MM.1S (cell line): ENCODE data around the gene DLX2.

Source experiments
- DNase-seq: peaks from one replicate; pipeline ENCODE4 v3.0.0-alpha.2; 2015
- H2AFZ ChIP-seq: fragments of 300-600 bp; sonication (generic); 2 replicates; pipeline ENCODE4 v1.6.0; 2016; ENCODE audit warnings: antibody characterized with exemption, low read length
- H3F3A ChIP-seq: fragments of 300-600 bp; sonication (generic); 2 replicates; pipeline ENCODE4 v1.6.1; 2016; ENCODE audit warnings: mild to moderate bottlenecking, antibody characterized with exemption, low read length, moderate library complexity, mixed read lengths; ENCODE audit not compliant: insufficient read depth
- H3K27ac ChIP-seq: fragments of 300-600 bp; sonication (generic); 2 replicates; pipeline ENCODE4 v1.5.1; 2016; ENCODE audit warnings: mild to moderate bottlenecking, low read length
- H3K27me3 ChIP-seq: fragments of 300-600 bp; sonication (generic); replicated peaks from 2 replicates; pipeline ENCODE4 v1.6.0; 2016; ENCODE audit warnings: low read length; ENCODE audit not compliant: insufficient read depth
- H3K36me3 ChIP-seq: fragments of 300-600 bp; sonication (generic); replicated peaks from 2 replicates; pipeline ENCODE4 v1.6.1; 2016; ENCODE audit warnings: mild to moderate bottlenecking, low read length, mixed read lengths; ENCODE audit not compliant: insufficient read depth
- H3K4me1 ChIP-seq: fragments of 300-600 bp; sonication (generic); 2 replicates; pipeline ENCODE4 v1.6.1; 2016; ENCODE audit warnings: low read length, mixed read lengths
- H3K4me2 ChIP-seq: fragments of 300-600 bp; sonication (generic); 2 replicates; pipeline ENCODE4 v1.6.0; 2016; ENCODE audit warnings: low read depth, low read length
- H3K4me3 ChIP-seq: fragments of 300-600 bp; sonication (generic); 2 replicates; pipeline ENCODE4 v1.5.1; 2016; ENCODE audit warnings: low read length, mixed read lengths
- H3K79me2 ChIP-seq: fragments of 300-600 bp; sonication (generic); 2 replicates; pipeline ENCODE4 v1.6.1; 2016; ENCODE audit warnings: mixed run types, low read length, mixed read lengths
- H3K9ac ChIP-seq: fragments of 300-600 bp; sonication (generic); 2 replicates; pipeline ENCODE4 v1.6.1; 2016; ENCODE audit warnings: low read length, mixed read lengths
- H3K9me2 ChIP-seq: fragments of 300-600 bp; sonication (generic); replicated peaks from 2 replicates; pipeline ENCODE4 v1.6.1; 2016; ENCODE audit warnings: mild to moderate bottlenecking, low read length, mixed read lengths; ENCODE audit not compliant: insufficient read depth
- H3K9me3 ChIP-seq: fragments of 300-600 bp; sonication (generic); replicated peaks from 2 replicates; pipeline ENCODE4 v1.6.1; 2016; ENCODE audit warnings: mild to moderate bottlenecking, low read length, mixed read lengths; ENCODE audit not compliant: insufficient read depth
- H4K20me1 ChIP-seq: fragments of 300-600 bp; sonication (generic); 2 replicates; pipeline ENCODE4 v1.6.1; 2016; ENCODE audit warnings: mild to moderate bottlenecking, low read length, moderate library complexity, mixed read lengths; ENCODE audit not compliant: insufficient read depth
- EZH2 ChIP-seq: fragments of 300-600 bp; sonication (generic); optimal IDR thresholded peaks from 2 replicates; pipeline ENCODE3; 2017; ENCODE audit warnings: low read depth, mild to moderate bottlenecking, antibody characterized with exemption, low read length, mixed read lengths
- EZH2phosphoT487 ChIP-seq: fragments of 300-600 bp; sonication (generic); IDR thresholded peaks from 2 replicates; pipeline ENCODE4 v1.6.1; 2018; ENCODE audit warnings: antibody characterized with exemption, low read length
- TF ChIP-seq, protein P1 (sequence below): fragments of 300-600 bp; sonication (generic); IDR thresholded peaks from 2 replicates; pipeline ENCODE4 v1.5.1; 2016; ENCODE audit warnings: antibody characterized with exemption, low read length, mixed read lengths

DLX2 gene

GRCh38 chr2:172088245-172089004 is 14.3 kb downstream of the DLX2 start:
- no peaks in the 10 kb centered on the region for H4K20me1 ChIP-seq
- H3K27me3 ChIP-seq = peaks cover 93% of the 10 kb centered on the region
- 0 out of 2 replicates have a peak, but pooled peaks cover 6% of the 10 kb centered on the region for H3K4me1 ChIP-seq
- H3K9me2 ChIP-seq = no peaks in the 10 kb centered on the region
- H3K36me3 ChIP-seq = no peaks in the 10 kb centered on the region
- H3K4me2 ChIP-seq = no peak overlapping the region
- H3K4me3 ChIP-seq = no peak overlapping the region
- no peaks in the 10 kb centered on the region for H3F3A ChIP-seq
- TF ChIP-seq, protein P1, sequence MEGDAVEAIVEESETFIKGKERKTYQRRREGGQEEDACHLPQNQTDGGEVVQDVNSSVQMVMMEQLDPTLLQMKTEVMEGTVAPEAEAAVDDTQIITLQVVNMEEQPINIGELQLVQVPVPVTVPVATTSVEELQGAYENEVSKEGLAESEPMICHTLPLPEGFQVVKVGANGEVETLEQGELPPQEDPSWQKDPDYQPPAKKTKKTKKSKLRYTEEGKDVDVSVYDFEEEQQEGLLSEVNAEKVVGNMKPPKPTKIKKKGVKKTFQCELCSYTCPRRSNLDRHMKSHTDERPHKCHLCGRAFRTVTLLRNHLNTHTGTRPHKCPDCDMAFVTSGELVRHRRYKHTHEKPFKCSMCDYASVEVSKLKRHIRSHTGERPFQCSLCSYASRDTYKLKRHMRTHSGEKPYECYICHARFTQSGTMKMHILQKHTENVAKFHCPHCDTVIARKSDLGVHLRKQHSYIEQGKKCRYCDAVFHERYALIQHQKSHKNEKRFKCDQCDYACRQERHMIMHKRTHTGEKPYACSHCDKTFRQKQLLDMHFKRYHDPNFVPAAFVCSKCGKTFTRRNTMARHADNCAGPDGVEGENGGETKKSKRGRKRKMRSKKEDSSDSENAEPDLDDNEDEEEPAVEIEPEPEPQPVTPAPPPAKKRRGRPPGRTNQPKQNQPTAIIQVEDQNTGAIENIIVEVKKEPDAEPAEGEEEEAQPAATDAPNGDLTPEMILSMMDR = no peak
- TF ChIP-seq EZH2 = no peak
- TF ChIP-seq EZH2phosphoT487 = no peak
- DNase-seq = no peak
- H3K9me3 ChIP-seq = no peaks in the 10 kb centered on the region
- no peak overlapping the region for H3K9ac ChIP-seq
- H2AFZ ChIP-seq = no peak overlapping the region
- no peaks in the 10 kb centered on the region for H3K79me2 ChIP-seq
- no peak overlapping the region for H3K27ac ChIP-seq

DNA sequence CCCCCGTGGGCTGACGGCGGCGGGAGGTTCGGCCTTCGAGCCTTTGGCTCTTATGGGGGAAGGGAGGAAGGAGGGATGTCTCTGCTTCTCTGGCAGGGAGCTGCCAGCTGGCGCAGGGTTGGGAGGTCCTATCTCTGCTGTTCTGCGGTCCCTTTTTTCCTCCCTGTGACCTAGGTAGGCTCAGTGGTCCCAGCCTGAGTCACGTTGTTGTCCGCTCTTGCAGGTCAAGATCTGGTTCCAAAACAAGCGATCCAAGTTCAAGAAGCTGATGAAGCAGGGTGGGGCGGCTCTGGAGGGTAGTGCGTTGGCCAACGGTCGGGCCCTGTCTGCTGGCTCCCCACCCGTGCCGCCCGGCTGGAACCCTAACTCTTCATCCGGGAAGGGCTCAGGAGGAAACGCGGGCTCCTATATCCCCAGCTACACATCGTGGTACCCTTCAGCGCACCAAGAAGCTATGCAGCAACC is 14.9 kb downstream of the DLX2 start:
- H3K36me3 ChIP-seq = no peaks in the 10 kb centered on the region
- no peak overlapping the region for H3K27ac ChIP-seq
- H3K4me1 ChIP-seq = 0 out of 2 replicates have a peak, but pooled peaks cover 6% of the 10 kb centered on the region
- H3K4me3 ChIP-seq = no peak overlapping the region
- H3F3A ChIP-seq = no peaks in the 10 kb centered on the region
- no peak overlapping the region for H3K9ac ChIP-seq
- no peaks in the 10 kb centered on the region for H3K9me3 ChIP-seq
- H2AFZ ChIP-seq = no peak overlapping the region
- H4K20me1 ChIP-seq = no peaks in the 10 kb centered on the region
- H3K9me2 ChIP-seq = no peaks in the 10 kb centered on the region
- no peaks in the 10 kb centered on the region for H3K79me2 ChIP-seq
- H3K4me2 ChIP-seq = no peak overlapping the region
- no peak for DNase-seq
- TF ChIP-seq EZH2 (no peak), EZH2phosphoT487 (no peak)
- TF ChIP-seq, protein P1 = no peak
- H3K27me3 ChIP-seq = peaks cover 93% of the 10 kb centered on the region

GRCh38 chr2:172087207-172087779 is 15.4 kb downstream of the DLX2 start:
- Histone ChIP-seq H3K9ac (no peak overlapping the region), H4K20me1 (no peaks in the 10 kb centered on the region), H3K4me1 (0 out of 2 replicates have a peak, but pooled peaks cover 6% of the 10 kb centered on the region), H3K4me2 (no peak overlapping the region), H3K9me2 (no peaks in the 10 kb centered on the region), H3K27me3 (peaks cover 93% of the 10 kb centered on the region), H3K36me3 (no peaks in the 10 kb centered on the region), H3K4me3 (no peak overlapping the region), H2AFZ (no peak overlapping the region), H3K9me3 (no peaks in the 10 kb centered on the region), H3K79me2 (no peaks in the 10 kb centered on the region), H3K27ac (no peak overlapping the region), H3F3A (no peaks in the 10 kb centered on the region)
- no peak for TF ChIP-seq EZH2
- no peak for TF ChIP-seq EZH2phosphoT487
- TF ChIP-seq, protein P1 = no peak
- no peak for DNase-seq
